Endothelial cell of umbilical vein (primary cell): Measurements from ENCODE around the gene XRCC4. TPM values are rescaled to one million over a fixed set of nuclear protein-coding genes. Genes with fewer than 3 reads are reported as not detected.

Source experiments
- BruUV-seq: library from RNA; stranded (reverse); fragments of 400-500 nt; replicated peaks from 2 replicates; lab custom pipeline; 2021; lab: Mats Ljungman, UMichigan
- CTCF ChIA-PET: fragments of 300-600, 350-600 bp; sonication (Branson Sonifier 250); formaldehyde crosslinking; loops from one replicate; lab custom pipeline; 2021; ENCODE audit warnings: antibody characterized with exemption, inconsistent platforms; lab: Charles Lee
- POLR2A ChIA-PET: fragments of 300-600, 350-600 bp; sonication (Branson Sonifier 250); formaldehyde crosslinking; loops from one replicate; lab custom pipeline; 2021; ENCODE audit warnings: antibody characterized with exemption, inconsistent platforms; lab: Charles Lee
- DNase-seq: peaks from one replicate; pipeline ENCODE4 v3.0.0-alpha.2; 2011; ENCODE audit warnings: low read depth, low spot score
- FAIRE-seq: peaks from 2 replicates; lab custom pipeline; 2011; peaks lifted over from hg19 to GRCh38; lab: Jason Lieb, UNC
- H2AFZ ChIP-seq: 2 replicates; pipeline ENCODE4 v1.6.0; 2012; ENCODE audit warnings: low read depth, low read length, control low read depth, inconsistent platforms
- H3K27ac ChIP-seq: 2 replicates; pipeline ENCODE4 v1.5.1; 2011; ENCODE audit warnings: low read depth, mild to moderate bottlenecking, control low read depth, low read length, moderate library complexity; ENCODE audit not compliant: insufficient read depth
- H3K27me3 ChIP-seq, 2 experiments: 2 replicates each; pipeline versions ENCODE4 v1.6.0 to v1.6.1; 2011; ENCODE audit warnings: low read length in 2 of 2, mixed read lengths in 1 of 2; ENCODE audit not compliant: control insufficient read depth in 2 of 2, insufficient read depth in 2 of 2
- H3K36me3 ChIP-seq, 2 experiments: 2 replicates in 1 of 2; 3 replicates in 1 of 2; pipeline ENCODE4 v1.5.1; 2011; ENCODE audit warnings: low read length in 2 of 2, mild to moderate bottlenecking in 1 of 2, moderate library complexity in 1 of 2; ENCODE audit not compliant: control insufficient read depth in 2 of 2, insufficient read depth in 2 of 2; ENCODE audit errors: extremely low read depth in 1 of 2
- H3K4me1 ChIP-seq: 3 replicates; pipeline ENCODE4 v1.5.1; 2011; ENCODE audit warnings: mild to moderate bottlenecking, low read length; ENCODE audit not compliant: control insufficient read depth, insufficient read depth; ENCODE audit errors: extremely low read depth
- H3K4me2 ChIP-seq: 2 replicates; pipeline ENCODE4 v1.6.1; 2011; ENCODE audit warnings: low read length, control low read depth, mixed read lengths; ENCODE audit not compliant: insufficient read depth
- H3K4me3 ChIP-seq, 3 experiments: fragments of 200-600 bp in 1 of 3; sonication (generic), shearing (Covaris generic) in 1 of 3; replicated peaks in 1 of 3; 2 replicates each; pipeline ENCODE4 v1.5.1; 2011 to 2016; ENCODE audit warnings: control low read depth in 3 of 3, low read length in 3 of 3, mild to moderate bottlenecking in 2 of 3, inconsistent platforms in 1 of 3, low read depth in 1 of 3, moderate library complexity in 1 of 3; ENCODE audit not compliant: insufficient read depth in 1 of 3
- H3K79me2 ChIP-seq: 2 replicates; pipeline ENCODE4 v1.6.0; 2012; ENCODE audit warnings: low read length, inconsistent platforms; ENCODE audit not compliant: control insufficient read depth, insufficient read depth
- H3K9ac ChIP-seq: replicated peaks from 2 replicates; pipeline ENCODE3; 2011; ENCODE audit warnings: low read length, control low read depth; ENCODE audit not compliant: insufficient read depth; ENCODE audit errors: extremely low read depth
- H3K9me1 ChIP-seq: replicated peaks from 3 replicates; pipeline ENCODE4 v1.6.0; 2011; ENCODE audit warnings: mild to moderate bottlenecking, low read length; ENCODE audit not compliant: control insufficient read depth, insufficient read depth; ENCODE audit errors: extremely low read depth
- H3K9me3 ChIP-seq: replicated peaks from 2 replicates; pipeline ENCODE4 v1.5.1; 2012; ENCODE audit warnings: low read length, inconsistent platforms; ENCODE audit not compliant: control insufficient read depth, insufficient read depth
- H4K20me1 ChIP-seq: replicated peaks from 2 replicates; pipeline ENCODE3; 2011; ENCODE audit warnings: mild to moderate bottlenecking, low read length; ENCODE audit not compliant: control insufficient read depth, insufficient read depth; ENCODE audit errors: extremely low read depth
- EZH2 ChIP-seq: IDR thresholded peaks from 2 replicates; pipeline ENCODE4 v1.6.1; 2012; ENCODE audit warnings: borderline replicate concordance, low read depth, mild to moderate bottlenecking, moderate library complexity, low read length, inconsistent platforms; ENCODE audit not compliant: severe bottlenecking
- FOS ChIP-seq: IDR thresholded peaks from 2 replicates; pipeline ENCODE4 v1.6.1; 2011; ENCODE audit warnings: mild to moderate bottlenecking, low read length, moderate library complexity, borderline replicate concordance; ENCODE audit not compliant: insufficient read depth
- GATA2 ChIP-seq: IDR thresholded peaks from 2 replicates; pipeline ENCODE4 v1.7.0; 2011; ENCODE audit warnings: low read depth, mild to moderate bottlenecking, moderate library complexity, mixed read lengths, low read length; ENCODE audit not compliant: insufficient read length, insufficient read depth
- JUN ChIP-seq: IDR thresholded peaks from 2 replicates; pipeline ENCODE4 v1.6.1; 2011; ENCODE audit warnings: borderline replicate concordance, low read depth; ENCODE audit not compliant: insufficient read length, insufficient read depth
- MYC ChIP-seq: IDR thresholded peaks from one replicate; pipeline ENCODE4 v1.6.1; 2011; ENCODE audit warnings: mild to moderate bottlenecking, low read depth, low read length
- POLR2A ChIP-seq: IDR thresholded peaks from 2 replicates; pipeline ENCODE4 v1.6.1; 2012; ENCODE audit warnings: low read depth, mild to moderate bottlenecking, control low read depth, low read length
- POLR2AphosphoS5 ChIP-seq: IDR thresholded peaks from 2 replicates; pipeline ENCODE4 v1.6.1; 2012; ENCODE audit warnings: low read depth, mild to moderate bottlenecking, control low read depth, low read length, moderate library complexity; ENCODE audit not compliant: insufficient read depth
- dilution Hi-C: fragments of 300-500 bp; cut with MboI; formaldehyde crosslinking; loops from one replicate; pipeline ENCODE4 v1.15.0; 2019; ENCODE audit warnings: low sequenced_read_pairs; ENCODE audit not compliant: extremely low pct_ligation_motif_present
- intact Hi-C: fragments of 100-400 bp; cut with micrococcal nuclease; formaldehyde crosslinking; loops from one replicate; pipeline ENCODE4 v1.10.0; 2022
- polyA plus RNA-seq, 4 experiments: library from polyadenylated mRNA; depleted of rRNA in 3 of 4; stranded (reverse) in 3 of 4; unstranded in 1 of 4; fragments of >200 nt; gene quantifications; 2 replicates each; pipeline versions ENCODE4 v1.2.1 to v1.2.3, GENCODE V29; 2011 to 2012; ENCODE audit warnings: missing spikeins in 1 of 4
- total RNA-seq: library from RNA; stranded (reverse); gene quantifications from 2 replicates; pipeline ENCODE4 v1.2.3, GENCODE V29; 2021
- TF ChIP-seq, protein P1 (sequence below), 2 donors: IDR thresholded peaks; 1 replicate in 1 of 2; 2 replicates in 1 of 2; pipeline ENCODE4 v1.5.1; 2011; ENCODE audit warnings: low read length in 2 of 2, mild to moderate bottlenecking in 2 of 2, moderate library complexity in 2 of 2, control low read depth in 1 of 2, inconsistent platforms in 1 of 2, low read depth in 1 of 2; ENCODE audit not compliant: insufficient read depth in 1 of 2; ENCODE audit errors: extremely low read depth in 1 of 2
- TF ChIP-seq, protein P2 (sequence below): IDR thresholded peaks from 2 replicates; pipeline ENCODE4 v1.6.1; 2011; ENCODE audit not compliant: insufficient read depth, insufficient read length

XRCC4 gene
- total and polyA plus RNA-seq, 2 donors (not counting 3 experiments of a cell fraction or from before 2014, with no cell fraction given): 1.3 to 7.7 TPM

- Histone ChIP-seq H3K4me2 (no peak overlapping the region), H3K4me3 (no peak overlapping the region), H3K9ac (no peak overlapping the region), H3K27ac (no peak overlapping the region), H3K27me3 (no peaks in the 10 kb centered on the region), H3K36me3 (no peaks in the 10 kb centered on the region), H3K9me1 (no peaks in the 10 kb centered on the region), H4K20me1 (no peaks in the 10 kb centered on the region), H3K79me2 (no peaks in the 10 kb centered on the region), H2AFZ (no peak overlapping the region), H3K4me1 (no peaks in the 10 kb centered on the region), H3K9me3 (no peaks in the 10 kb centered on the region)
- TF ChIP-seq MYC: no peak
- no peak for TF ChIP-seq JUN
- no peak for TF ChIP-seq GATA2
- TF ChIP-seq, protein P1, sequence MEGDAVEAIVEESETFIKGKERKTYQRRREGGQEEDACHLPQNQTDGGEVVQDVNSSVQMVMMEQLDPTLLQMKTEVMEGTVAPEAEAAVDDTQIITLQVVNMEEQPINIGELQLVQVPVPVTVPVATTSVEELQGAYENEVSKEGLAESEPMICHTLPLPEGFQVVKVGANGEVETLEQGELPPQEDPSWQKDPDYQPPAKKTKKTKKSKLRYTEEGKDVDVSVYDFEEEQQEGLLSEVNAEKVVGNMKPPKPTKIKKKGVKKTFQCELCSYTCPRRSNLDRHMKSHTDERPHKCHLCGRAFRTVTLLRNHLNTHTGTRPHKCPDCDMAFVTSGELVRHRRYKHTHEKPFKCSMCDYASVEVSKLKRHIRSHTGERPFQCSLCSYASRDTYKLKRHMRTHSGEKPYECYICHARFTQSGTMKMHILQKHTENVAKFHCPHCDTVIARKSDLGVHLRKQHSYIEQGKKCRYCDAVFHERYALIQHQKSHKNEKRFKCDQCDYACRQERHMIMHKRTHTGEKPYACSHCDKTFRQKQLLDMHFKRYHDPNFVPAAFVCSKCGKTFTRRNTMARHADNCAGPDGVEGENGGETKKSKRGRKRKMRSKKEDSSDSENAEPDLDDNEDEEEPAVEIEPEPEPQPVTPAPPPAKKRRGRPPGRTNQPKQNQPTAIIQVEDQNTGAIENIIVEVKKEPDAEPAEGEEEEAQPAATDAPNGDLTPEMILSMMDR (IDR thresholded peaks at IDR 0.05; ENCODE audit: extremely low read depth in 1 of 2, insufficient read depth in 1 of 2, low read depth in 1 of 2, low read length in 2 of 2): no peak
- TF ChIP-seq POLR2AphosphoS5: no peak
- TF ChIP-seq EZH2: no peak
- TF ChIP-seq, protein P2, sequence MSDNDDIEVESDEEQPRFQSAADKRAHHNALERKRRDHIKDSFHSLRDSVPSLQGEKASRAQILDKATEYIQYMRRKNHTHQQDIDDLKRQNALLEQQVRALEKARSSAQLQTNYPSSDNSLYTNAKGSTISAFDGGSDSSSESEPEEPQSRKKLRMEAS: no peak
- no peak for TF ChIP-seq FOS
- no peak for TF ChIP-seq POLR2A
- no peak for DNase-seq
- dilution Hi-C loops (no loop called here), intact Hi-C loops (no loop called here)
- CTCF ChIA-PET: no interaction called here
- no TSS peak for BruUV-seq
- POLR2A ChIA-PET: no interaction called here
- FAIRE-seq: no peak
Observed at GRCh38 chr5:83227611-83228010, 150.3 kb downstream of the XRCC4 start.
